Myocyte (in vitro differentiated cells): ENCODE data around the gene TMEM221. TPM values are rescaled to one million over a fixed set of nuclear protein-coding genes. Genes with fewer than 3 reads are reported as not detected.
"Not testable (repeated sequence)": the region's sequence is repeated elsewhere in the genome, so short reads cannot be mapped to it uniquely, and the experiment has no call there.

Experiments used
- DNase-seq: peaks from one replicate; pipeline ENCODE4 v3.0.0-alpha.2; 2012; ENCODE audit warnings: low read depth
- total RNA-seq: library from RNA; depleted of rRNA; stranded (reverse); fragments of >200 nt; gene quantifications from 2 replicates; pipeline ENCODE4 v1.2.3, GENCODE V29; 2014

Gene TMEM221
- total RNA-seq, 1 donor from 2014 or later: 2.6 TPM

DNA sequence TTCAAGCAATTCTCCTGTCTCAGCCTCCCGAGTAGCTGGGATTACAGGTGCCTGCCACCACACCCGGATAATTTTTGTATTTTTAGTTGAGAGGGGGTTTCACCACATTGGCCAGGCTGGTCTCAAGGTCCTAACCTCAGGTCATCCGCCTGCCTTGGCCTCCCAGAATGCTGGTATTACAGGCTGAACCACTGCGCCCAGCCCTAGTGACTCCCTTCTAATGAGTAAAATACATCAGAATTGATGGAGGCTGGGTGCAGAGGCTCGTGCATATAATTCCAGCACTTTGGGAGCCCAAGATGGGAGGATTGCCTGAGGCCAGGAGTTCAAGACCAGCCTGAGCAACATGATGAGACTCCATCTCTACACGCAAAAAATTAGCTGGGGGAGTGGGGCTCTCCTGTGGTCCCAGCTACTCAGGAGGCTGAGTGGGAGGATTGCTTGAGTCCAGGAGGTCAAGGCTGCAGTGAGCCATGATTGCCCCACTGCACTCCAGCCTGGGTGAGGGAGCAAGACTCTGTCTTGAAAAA, 26.6 kb upstream of the TMEM221 start:
- DNase-seq: not testable (repeated sequence)

- peak; percentile 87 for DNase-seq
Observed at GRCh38 chr19:17473041-17473440, 24.6 kb upstream of the TMEM221 start.

- DNase-seq: no peak
Observed at GRCh38 chr19:17471410-17472125, 23.1 kb upstream of the TMEM221 start.

DNA sequence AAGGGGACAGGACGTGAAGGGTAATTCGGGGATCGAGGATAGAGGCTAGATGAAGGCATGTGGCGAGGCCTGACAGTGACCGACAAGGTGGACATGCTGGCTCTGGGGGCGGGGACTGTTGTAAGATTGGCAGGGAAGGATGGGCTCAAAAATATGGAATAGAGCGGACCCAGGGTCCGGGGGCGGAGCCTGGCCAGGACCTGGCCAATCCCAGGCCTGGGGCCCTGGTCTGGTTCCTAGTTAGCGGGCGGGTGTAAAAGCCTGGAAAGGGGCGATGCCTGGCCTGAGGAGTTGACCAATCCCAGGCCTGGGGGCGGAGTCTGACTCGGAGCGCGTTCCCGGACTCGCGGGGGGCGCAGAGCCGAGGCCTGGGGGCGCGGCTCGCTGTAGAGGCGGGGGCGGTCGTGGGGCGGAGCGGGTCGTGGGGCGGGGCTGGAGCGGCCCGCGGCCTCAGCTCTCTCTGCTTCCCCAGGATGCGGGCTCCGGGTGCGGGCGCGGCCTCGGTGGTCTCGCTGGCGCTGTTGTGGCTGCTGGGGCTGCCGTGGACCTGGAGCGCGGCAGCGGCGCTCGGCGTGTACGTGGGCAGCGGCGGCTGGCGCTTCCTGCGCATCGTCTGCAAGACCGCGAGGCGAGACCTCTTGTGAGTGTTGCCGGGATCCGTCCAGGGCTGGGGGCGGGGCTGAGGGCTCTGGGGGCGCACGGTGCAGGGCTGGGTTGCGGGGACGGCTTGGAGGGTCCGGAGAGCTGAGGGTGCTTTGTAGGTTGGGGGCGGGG, 21.8 kb upstream of the TMEM221 start, which contains the start of gene SLC27A1:
TSS of gene SLC27A1 (plus strand) at position 457 of the 774 bp plus-strand sequence. CDS start at position 474, 17 bp downstream.
- DNase-seq: peak; percentile 99

DNA sequence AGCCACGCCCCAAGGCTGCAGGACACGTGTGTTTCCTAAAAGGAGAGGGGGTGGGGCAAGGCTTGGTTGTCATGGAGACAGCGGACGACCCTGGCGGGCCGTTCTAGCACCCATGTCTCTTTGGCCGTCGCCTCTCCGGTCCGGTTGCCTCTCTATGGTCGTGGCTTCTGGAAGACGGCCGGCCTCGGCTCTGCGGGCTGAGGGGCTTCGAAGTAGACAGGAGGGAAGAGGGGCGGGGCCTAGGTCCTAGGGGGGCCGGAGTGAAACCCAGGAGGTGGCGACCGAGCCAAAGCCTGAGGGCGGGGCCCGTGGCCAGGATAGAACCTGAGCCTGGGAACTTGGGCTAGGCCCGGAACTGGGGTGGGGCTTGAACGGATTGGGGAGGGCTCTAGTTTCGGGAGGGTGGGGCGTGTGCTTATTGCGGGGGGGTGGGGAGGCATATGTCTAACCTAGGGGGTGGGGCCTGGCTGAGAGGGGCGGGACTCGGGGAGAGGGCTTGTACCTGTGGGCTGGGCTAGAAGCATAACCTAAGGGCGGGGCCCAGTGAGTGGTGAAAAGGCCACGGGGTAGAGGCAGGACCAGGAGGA, 21.1 kb upstream of the TMEM221 start:
- peak; percentile 97 for DNase-seq

GRCh38 chr19:17469092-17469480, 20.6 kb upstream of the TMEM221 start:
- no peak for DNase-seq

DNA sequence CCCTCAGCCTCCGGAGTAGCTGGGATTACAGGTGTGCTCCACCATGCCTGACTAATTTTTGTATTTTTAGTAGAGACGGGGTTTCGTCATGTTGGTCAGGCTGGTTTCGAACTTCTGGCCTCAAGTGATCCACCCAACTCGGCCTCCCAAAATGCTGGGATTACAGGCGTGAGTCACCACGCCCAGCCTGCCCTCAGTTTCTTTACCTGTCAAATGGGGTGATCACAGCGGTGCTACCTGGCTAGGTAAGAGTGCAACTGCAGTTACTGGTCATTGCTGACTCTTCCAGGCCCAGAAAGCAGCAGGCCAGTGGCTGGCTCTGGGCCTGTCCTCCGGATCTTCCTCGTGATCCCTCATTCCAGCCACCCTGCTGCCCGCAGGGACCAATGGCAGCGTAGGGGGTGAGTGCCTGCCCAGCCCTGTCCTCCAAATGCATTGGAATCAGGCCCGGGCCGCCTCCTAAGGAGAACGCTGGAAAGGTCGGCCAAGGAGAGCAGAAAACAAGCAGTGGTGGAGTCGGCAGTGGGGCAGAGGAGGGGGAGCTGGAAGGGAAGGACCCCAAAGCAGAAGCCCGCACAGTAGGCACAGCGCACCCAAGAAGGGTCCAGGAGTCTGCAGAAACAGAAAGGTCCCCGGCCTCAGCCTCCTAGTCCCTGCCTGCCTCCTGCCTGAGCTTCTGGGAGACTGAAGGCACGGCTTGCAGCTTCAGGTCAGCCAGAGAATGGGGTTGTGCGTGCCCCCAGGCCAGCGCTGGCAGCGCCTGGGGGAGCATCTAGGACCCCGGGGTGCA, 20.0 kb upstream of the TMEM221 start:
- no peak for DNase-seq

- DNase-seq: no peak
Observed at GRCh38 chr19:17467471-17468301, 19.2 kb upstream of the TMEM221 start.

GRCh38 chr19:17466487-17466850, 18.0 kb upstream of the TMEM221 start:
- DNase-seq: no peak

GRCh38 chr19:17460372-17461230, 12.1 kb upstream of the TMEM221 start, which contains the start of gene NXNL1:
Gene NXNL1, minus strand, starts transcription at chr19:17460926. Its CDS starts 57 bp downstream, at chr19:17460869.
- no peak for DNase-seq

DNA sequence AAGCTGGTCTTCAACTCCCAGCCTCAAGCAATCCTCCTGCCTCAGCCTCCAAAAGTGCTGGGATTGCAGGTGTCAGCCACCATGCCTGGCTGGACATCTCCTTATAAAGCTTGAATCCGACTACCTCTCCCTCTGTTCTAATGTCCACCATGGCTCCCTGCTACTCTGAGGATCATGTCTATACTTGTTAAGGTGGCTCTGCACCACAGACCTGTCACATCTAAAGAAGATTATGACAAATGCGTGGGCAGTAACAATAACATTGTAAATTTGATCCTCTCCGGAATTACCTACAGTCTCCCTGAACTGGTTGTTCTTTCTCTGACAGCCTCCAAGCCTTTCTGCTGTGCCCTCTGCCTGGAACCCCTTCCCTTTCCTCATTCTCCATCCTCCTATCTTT, 10.5 kb upstream of the TMEM221 start:
- DNase-seq: no peak

DNA sequence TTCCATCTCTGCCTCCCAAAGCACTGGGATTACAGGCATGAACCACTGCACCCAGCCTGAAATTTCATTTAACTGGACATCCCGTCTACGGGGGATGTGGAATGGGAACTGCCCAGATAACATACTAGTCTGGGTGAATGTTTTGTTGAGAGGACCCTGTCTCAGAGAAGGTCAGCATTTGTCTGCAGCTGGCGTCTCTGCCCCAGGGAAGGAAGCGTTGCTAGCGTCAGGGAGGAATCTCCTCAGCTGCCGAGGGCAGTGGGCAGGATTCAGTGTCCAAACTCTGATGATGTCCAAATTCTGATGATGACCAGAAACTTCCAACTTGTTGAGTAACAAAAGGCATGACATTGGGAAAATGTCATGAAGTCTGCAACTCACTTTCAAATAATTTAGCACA, 9.1 kb upstream of the TMEM221 start:
- DNase-seq: no peak

DNA sequence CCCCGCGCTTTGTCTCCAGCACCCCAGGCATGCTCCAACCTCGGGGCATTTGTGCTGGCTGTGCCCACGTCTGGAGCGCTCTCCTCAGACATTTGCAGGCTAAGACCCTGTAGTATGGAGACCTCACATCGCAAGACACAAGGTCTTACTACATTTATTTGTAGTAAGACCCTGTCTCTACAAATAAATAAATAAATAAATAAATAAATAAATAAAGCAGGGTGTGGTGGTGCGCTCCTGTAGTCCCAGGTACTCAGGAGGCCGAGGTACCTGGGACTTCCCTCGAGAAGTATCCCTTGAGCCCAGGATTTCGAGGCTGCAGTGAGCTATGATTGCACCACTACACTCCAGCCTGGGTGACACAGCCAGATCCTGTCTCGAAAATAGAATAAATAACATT, 7.7 kb upstream of the TMEM221 start:
- DNase-seq: no peak

DNA sequence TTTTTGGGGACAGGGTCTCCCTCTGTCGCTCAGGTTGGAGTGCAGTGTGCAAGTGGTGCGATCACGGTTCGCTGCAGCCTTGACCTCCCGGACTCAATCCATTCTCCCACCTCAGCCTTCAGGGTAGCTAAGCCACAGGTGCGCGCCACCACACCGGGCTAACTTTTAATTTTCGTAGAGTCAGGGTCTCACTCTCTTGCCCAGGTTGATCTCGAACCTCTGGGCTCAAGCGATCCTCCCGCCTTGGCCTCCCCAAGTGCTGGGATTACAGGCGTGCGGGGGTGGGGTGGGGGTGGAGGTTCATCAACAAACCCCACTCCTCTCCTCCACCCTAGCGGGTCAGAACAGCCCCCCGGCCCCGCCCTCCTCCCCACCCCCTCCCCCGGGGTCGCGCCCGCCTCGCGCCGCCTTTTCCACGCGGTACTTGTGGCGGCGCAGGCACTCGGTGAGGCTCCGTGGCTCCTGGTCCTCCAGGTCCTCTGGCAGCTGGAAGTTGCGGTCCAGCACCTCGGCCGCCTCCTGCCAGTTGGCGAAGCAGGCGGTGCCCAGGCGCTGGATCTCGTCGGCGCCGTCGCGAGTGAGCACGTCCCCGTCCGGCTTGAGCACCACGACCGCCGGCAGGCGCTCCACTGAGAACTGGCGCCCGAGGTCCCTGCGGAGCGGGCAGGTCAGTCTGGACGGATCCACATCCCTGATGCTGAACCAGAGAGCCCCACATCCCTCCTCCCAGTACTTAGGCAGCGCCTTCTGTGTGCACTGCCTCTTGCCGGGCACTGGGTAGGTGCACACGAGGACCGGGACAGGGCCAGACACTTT, 7.0 kb upstream of the TMEM221 start:
- DNase-seq: no peak

DNA sequence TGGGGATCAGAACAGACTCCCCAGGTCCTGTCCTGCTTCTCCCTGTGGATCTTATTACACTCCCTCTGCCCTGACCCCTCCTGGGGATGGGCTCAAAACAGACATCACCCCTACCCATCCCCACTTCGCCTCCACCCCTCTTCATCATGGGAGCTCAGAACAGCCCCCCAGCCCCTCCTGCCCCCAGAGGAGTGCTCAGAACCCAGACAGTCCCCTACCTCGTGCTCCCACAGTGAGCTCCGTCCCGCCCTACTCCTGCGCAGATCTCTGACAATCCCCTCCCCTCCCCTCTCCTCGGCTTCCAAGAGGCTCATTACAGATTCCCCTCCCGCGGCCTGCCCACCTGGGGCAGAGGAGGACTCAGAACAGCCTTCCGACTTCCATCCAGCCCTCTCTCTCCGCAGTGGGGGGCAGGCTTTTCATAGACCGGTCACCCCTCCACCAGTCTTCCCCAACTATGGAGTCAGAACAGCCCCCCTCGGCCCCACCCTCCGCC, 6.2 kb upstream of the TMEM221 start:
- DNase-seq: no peak

- DNase-seq: no peak
Observed at GRCh38 chr19:17451820-17452219, 3.4 kb upstream of the TMEM221 start.

DNA sequence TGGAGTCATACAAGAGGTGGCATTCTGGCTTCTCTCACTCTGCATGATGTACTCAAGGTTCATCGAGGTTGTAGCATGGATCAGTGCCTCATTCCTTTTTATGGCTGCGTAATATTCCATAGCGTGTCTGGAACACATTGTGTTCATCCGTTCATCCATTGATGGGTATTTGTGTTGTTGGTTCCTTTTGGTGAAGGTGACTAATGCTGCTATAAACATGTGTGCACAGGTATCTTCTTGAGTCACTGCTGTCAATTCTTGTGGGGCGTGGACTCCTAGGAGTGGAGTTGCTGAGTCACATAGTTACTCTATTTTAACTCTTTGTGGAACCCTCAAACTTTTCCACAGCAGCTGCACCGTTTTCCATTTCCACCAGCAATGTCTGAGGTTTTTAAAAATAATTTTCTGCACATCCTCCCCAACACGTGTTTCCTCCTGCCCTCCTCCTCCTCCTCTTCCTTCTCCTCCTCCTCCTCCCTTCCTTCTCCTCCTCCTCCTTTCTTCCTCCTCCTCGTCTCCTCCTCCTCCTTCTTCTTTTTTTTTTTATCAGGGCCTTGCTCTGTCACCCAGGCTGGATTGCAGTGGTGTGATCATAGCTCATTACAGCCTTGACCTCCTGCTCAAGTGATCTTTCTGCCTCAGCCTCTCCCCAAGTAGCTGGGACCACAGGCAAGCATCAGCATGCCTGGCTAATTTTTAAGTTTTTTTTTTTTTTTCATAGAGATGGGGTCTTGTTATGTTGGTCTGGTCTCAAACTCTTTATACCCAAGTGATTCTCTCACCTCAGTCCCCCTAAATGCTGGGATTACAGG, 2.0 kb upstream of the TMEM221 start:
- DNase-seq: peak; percentile 46
